HepG2 (cell line): ENCODE data around the gene SH3GL2. TPM values are rescaled to one million over a fixed set of nuclear protein-coding genes. Genes with fewer than 3 reads are reported as not detected.

ENCODE experiments used
- ATAC-seq: fragments of 200-7000 bp; cut with Tn5 transposase; 3 replicates; pipeline ENCODE4 v1.9.1; 2020; ENCODE audit warnings: mild to moderate bottlenecking, moderate library complexity
- BruUV-seq: library from RNA; stranded (reverse); fragments of 400-500 nt; replicated peaks from 2 replicates; lab custom pipeline; 2021; lab: Mats Ljungman, UMichigan
- CTCF ChIA-PET: fragments of 300-600 bp; formaldehyde crosslinking; extraction: SDS; loops from one replicate; lab custom pipeline; 2021; ENCODE audit warnings: low total read pairs, inconsistent platforms, low intra/inter-chr PET ratio; lab: Yijun Ruan, JAX
- POLR2A ChIA-PET: fragments of 350-600 bp; sonication (Branson Sonifier 250); formaldehyde crosslinking; loops from one replicate; lab custom pipeline; 2020; ENCODE audit warnings: antibody characterized with exemption, inconsistent platforms; lab: Yijun Ruan, JAX
- DNase-seq: peaks from one replicate; pipeline ENCODE4 v3.0.0-alpha.2; 2015; ENCODE audit warnings: low spot score
- FAIRE-seq: peaks from 3 replicates; lab custom pipeline; 2011; peaks lifted over from hg19 to GRCh38; lab: Jason Lieb, UNC
- H2AFZ ChIP-seq: one replicate; pipeline ENCODE4 v1.6.1; 2011; ENCODE audit warnings: low read length, inconsistent platforms
- H3K27ac ChIP-seq: fragments of 300-600 bp; 3 replicates; pipeline ENCODE4 v1.8.0; 2011; ENCODE audit warnings: mixed run types, mild to moderate bottlenecking, mixed read lengths, low read length, inconsistent platforms; ENCODE audit not compliant: insufficient read depth; ENCODE audit errors: extremely low read length
- H3K27me3 ChIP-seq, 2 experiments: fragments of 200-600 bp in 1 of 2; 2 replicates in 1 of 2; 3 replicates in 1 of 2; pipeline versions ENCODE4 v1.6.0 to v1.8.0; 2011; ENCODE audit warnings: low read length in 2 of 2, mild to moderate bottlenecking in 2 of 2, moderate library complexity in 2 of 2, inconsistent platforms in 1 of 2; ENCODE audit not compliant: insufficient read depth in 2 of 2, control insufficient read depth in 1 of 2
- H3K36me3 ChIP-seq, 2 experiments: fragments of 200-600 bp in 1 of 2; replicated peaks in 1 of 2; 2 replicates in 1 of 2; 3 replicates in 1 of 2; pipeline versions ENCODE4 v1.5.1 to v1.8.0; 2011; ENCODE audit warnings: low read length in 2 of 2, inconsistent platforms in 1 of 2; ENCODE audit not compliant: insufficient read depth in 2 of 2, control insufficient read depth in 1 of 2
- H3K4me1 ChIP-seq: 2 replicates; pipeline ENCODE4 v1.5.1; 2012; ENCODE audit warnings: low read length, inconsistent platforms; ENCODE audit not compliant: insufficient read depth
- H3K4me2 ChIP-seq: 2 replicates; pipeline ENCODE4 v1.6.0; 2011; ENCODE audit warnings: low read depth, low read length, inconsistent platforms
- H3K4me3 ChIP-seq, 3 experiments: fragments of 200-600 bp in 1 of 3; sonication (generic), shearing (Covaris generic) in 1 of 3; replicated peaks in 1 of 3; 2 replicates each; pipeline ENCODE4 v1.5.1; 2011 to 2016; ENCODE audit warnings: low read length in 3 of 3, inconsistent platforms in 2 of 3, low read depth in 2 of 3, mild to moderate bottlenecking in 2 of 3, control low read depth in 1 of 3, mixed read lengths in 1 of 3; ENCODE audit not compliant: insufficient read depth in 1 of 3
- H3K79me2 ChIP-seq: one replicate; pipeline ENCODE4 v1.6.1; 2011; ENCODE audit warnings: low read length, inconsistent platforms; ENCODE audit not compliant: insufficient read depth
- H3K9ac ChIP-seq: 2 replicates; pipeline ENCODE4 v1.6.0; 2011; ENCODE audit warnings: mild to moderate bottlenecking, low read depth, low read length, inconsistent platforms; ENCODE audit not compliant: insufficient read depth
- H3K9me3 ChIP-seq: 2 replicates; pipeline ENCODE4 v1.5.1; 2012; ENCODE audit warnings: mild to moderate bottlenecking, low read length
- H4K20me1 ChIP-seq: 2 replicates; pipeline ENCODE4 v1.6.0; 2011; ENCODE audit warnings: inconsistent platforms, mild to moderate bottlenecking, low read length, moderate library complexity; ENCODE audit not compliant: insufficient read depth
- ATRX ChIP-seq: sonication (generic); formaldehyde crosslinking; IDR thresholded peaks from 2 replicates; pipeline ENCODE4 v1.4.0; 2020; ENCODE audit warnings: missing genetic modification reagents, borderline replicate concordance
- CEBPZ ChIP-seq: IDR thresholded peaks from 2 replicates; pipeline ENCODE4 v1.6.1; 2012; ENCODE audit warnings: low read length, improper control_type of control experiment
- GATA4 ChIP-seq: sonication (generic); IDR thresholded peaks from 2 replicates; pipeline ENCODE4 v1.6.1; 2016; ENCODE audit warnings: antibody characterized with exemption, low read depth, borderline replicate concordance
- MBD4 ChIP-seq: IDR thresholded peaks from 2 replicates; pipeline ENCODE4 v1.6.1; 2012; ENCODE audit warnings: low read length, inconsistent platforms, borderline replicate concordance
- NFE2L2 ChIP-seq: fragments of 150-350 bp; IDR thresholded peaks from 2 replicates; pipeline ENCODE4 v1.6.1; 2014; ENCODE audit warnings: low read length
- TOE1 ChIP-seq: sonication (generic); formaldehyde crosslinking; IDR thresholded peaks from 2 replicates; pipeline ENCODE4 v1.4.0; 2020; ENCODE audit warnings: mild to moderate bottlenecking, missing genetic modification reagents
- XBP1 ChIP-seq: sonication (generic); formaldehyde crosslinking; IDR thresholded peaks from 2 replicates; pipeline ENCODE4 v1.5.0; 2020; ENCODE audit warnings: missing genetic modification reagents
- ZBTB39 ChIP-seq: sonication (generic); formaldehyde crosslinking; IDR thresholded peaks from 2 replicates; pipeline ENCODE4 v1.5.0; 2020; ENCODE audit warnings: missing genetic modification reagents
- ZFP36L2 ChIP-seq: sonication (generic); formaldehyde crosslinking; IDR thresholded peaks from 2 replicates; pipeline ENCODE4 v1.4.0; 2020; ENCODE audit warnings: missing genetic modification reagents
- ZKSCAN1 ChIP-seq: fragments of 150-350 bp; IDR thresholded peaks from 2 replicates; pipeline ENCODE4 v1.6.1; 2014; ENCODE audit warnings: low read length
- ZNF567 ChIP-seq: sonication (generic); formaldehyde crosslinking; IDR thresholded peaks from 2 replicates; pipeline ENCODE4 v1.8.1; 2023; ENCODE audit warnings: mild to moderate bottlenecking, missing genetic modification reagents, borderline replicate concordance
- ZSCAN21 ChIP-seq: sonication (generic); formaldehyde crosslinking; IDR thresholded peaks from 2 replicates; pipeline ENCODE4 v1.8.0; 2022; ENCODE audit warnings: mild to moderate bottlenecking, missing genetic modification reagents, moderate library complexity, borderline replicate concordance
- WGBS: methylation state at CpG from one replicate; pipeline ENCODE4 v1.1.6; 2017; ENCODE audit warnings: low lambda C conversion rate; 5-methylcytosine and 5-hydroxymethylcytosine counted together
- in situ Hi-C: cut with HindIII; loops from 2 replicates; pipeline ENCODE4 v1.10.0; 2017; ENCODE audit warnings: low pct_unique_long_range_greater_than_20kb; ENCODE audit not compliant: extremely low pct_ligation_motif_present
- intact Hi-C: fragments of 100-400 bp; cut with micrococcal nuclease; formaldehyde crosslinking; loops from one replicate; pipeline ENCODE4 v1.10.0; 2022; ENCODE audit not compliant: unreplicated experiment
- polyA plus RNA-seq, 8 experiments: library from polyadenylated mRNA; depleted of rRNA in 3 of 8; stranded (reverse) in 7 of 8; unstranded in 1 of 8; fragments of >200 nt; fragmentation: Illumina TruSeq in 4 of 8; extraction: Trizol in 4 of 8; gene quantifications; 2 replicates each; pipeline versions ENCODE4 v1.2.1 to v1.2.3, GENCODE V29; 2011 to 2016; ENCODE audit warnings: low read depth in 4 of 8, missing spikeins in 1 of 8, mixed read lengths in 1 of 8; ENCODE audit not compliant: insufficient read depth in 1 of 8
- total RNA-seq, 5 experiments: library from RNA; depleted of rRNA; stranded (reverse); fragments of >200 nt; fragmentation: Illumina TruSeq; extraction: Trizol; gene quantifications; 2 replicates each; pipeline ENCODE4 v1.2.3, GENCODE V29; 2016; ENCODE audit warnings: low read depth in 1 of 5
- TF ChIP-seq, protein P1 (sequence below): IDR thresholded peaks from 2 replicates; pipeline ENCODE4 v1.6.1; 2016; ENCODE audit warnings: missing compliant biosample characterization, missing genetic modification reagents, borderline replicate concordance

SH3GL2 gene
- total and polyA plus RNA-seq, 2 of the 13 experiments (the other 11 are each of a cell fraction or from before 2014, with no cell fraction given), result 0.04 TPM; not detected in 1

DNA sequence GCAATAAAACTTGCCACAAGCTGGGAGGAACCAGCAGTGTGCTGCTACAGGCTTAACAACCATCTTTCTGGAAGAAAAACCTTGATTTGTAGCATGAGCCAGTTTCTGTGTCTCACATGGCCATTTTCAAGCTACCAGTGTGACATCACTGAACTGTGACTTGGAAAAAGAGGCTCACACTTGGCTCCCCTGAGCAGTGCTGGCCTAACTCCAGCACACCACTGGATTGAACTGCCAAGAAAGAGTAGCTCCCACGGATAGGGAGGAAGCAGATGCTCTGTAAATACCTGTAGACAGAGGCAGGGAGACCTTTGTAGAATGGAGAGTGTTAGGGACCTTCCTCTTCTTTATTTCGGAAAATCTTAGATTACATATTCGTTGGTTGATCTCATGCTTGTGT lies 197.9 kb downstream of the SH3GL2 start:
- Histone ChIP-seq H3K79me2 (no peaks in the 10 kb centered on the region), H3K27me3 (no peaks in the 10 kb centered on the region), H3K4me2 (no peak overlapping the region), H3K9ac (no peak overlapping the region), H3K36me3 (no peaks in the 10 kb centered on the region), H3K4me1 (no peaks in the 10 kb centered on the region), H3K9me3 (no peaks in the 10 kb centered on the region), H3K4me3 (no peak overlapping the region), H4K20me1 (no peaks in the 10 kb centered on the region), H3K27ac (no peak overlapping the region), H2AFZ (no peak overlapping the region)
- no TSS peak for BruUV-seq
- WGBS, result 0% methylated on average over 3 of the region's 3 CpGs
- intact Hi-C loops (no loop called here), in situ Hi-C loops (no loop called here)
- FAIRE-seq (no peak), DNase-seq (no peak), ATAC-seq (no peak)
- ChIA-PET CTCF (no interaction called here), POLR2A (no interaction called here)
- TF ChIP-seq GATA4, result no peak
- TF ChIP-seq, protein P1, sequence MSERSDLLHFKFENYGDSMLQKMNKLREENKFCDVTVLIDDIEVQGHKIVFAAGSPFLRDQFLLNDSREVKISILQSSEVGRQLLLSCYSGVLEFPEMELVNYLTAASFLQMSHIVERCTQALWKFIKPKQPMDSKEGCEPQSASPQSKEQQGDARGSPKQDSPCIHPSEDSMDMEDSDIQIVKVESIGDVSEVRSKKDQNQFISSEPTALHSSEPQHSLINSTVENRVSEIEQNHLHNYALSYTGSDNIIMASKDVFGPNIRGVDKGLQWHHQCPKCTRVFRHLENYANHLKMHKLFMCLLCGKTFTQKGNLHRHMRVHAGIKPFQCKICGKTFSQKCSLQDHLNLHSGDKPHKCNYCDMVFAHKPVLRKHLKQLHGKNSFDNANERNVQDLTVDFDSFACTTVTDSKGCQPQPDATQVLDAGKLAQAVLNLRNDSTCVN (CRISPR knock-in tag), result no peak
- no peak for TF ChIP-seq CEBPZ
- TF ChIP-seq ATRX (CRISPR knock-in tag), result no peak
- TF ChIP-seq ZBTB39 (CRISPR knock-in tag), result no peak
- TF ChIP-seq NFE2L2, result no peak
- TF ChIP-seq ZKSCAN1, result no peak
- no peak for TF ChIP-seq MBD4
- no peak for TF ChIP-seq XBP1 (CRISPR knock-in tag)
- no peak for TF ChIP-seq ZSCAN21 (CRISPR knock-in tag)
- no peak for TF ChIP-seq TOE1
- no peak for TF ChIP-seq ZNF567
- TF ChIP-seq ZFP36L2 (CRISPR knock-in tag), result no peak
